Mucosa of descending colon (tissue), 3 donors: ENCODE measurements around the gene COG4. TPM values are rescaled to one million over a fixed set of nuclear protein-coding genes. Genes with fewer than 3 reads are reported as not detected.
"Not testable (repeated sequence)": the region's sequence is repeated elsewhere in the genome, so short reads cannot be mapped to it uniquely, and the experiment has no call there.

Experiments
- ATAC-seq: fragments of 200-7000 bp; cut with Tn5 transposase; one replicate; pipeline ENCODE4 v1.9.1; 2020; ENCODE audit warnings: mild to moderate bottlenecking, moderate library complexity
- DNase-seq, 3 donors: peaks; one replicate each; pipeline ENCODE4 v3.0.0-alpha.2; 2020
- H3K36me3 ChIP-seq: fragments of 200-600 bp; one replicate; pipeline ENCODE4 v1.8.0; 2021; ENCODE audit warnings: low read depth, mild to moderate bottlenecking
- H3K4me1 ChIP-seq: fragments of 200-600 bp; one replicate; pipeline ENCODE4 v1.8.0; 2021; ENCODE audit warnings: low read depth, mild to moderate bottlenecking
- H3K4me3 ChIP-seq: fragments of 200-600 bp; one replicate; pipeline ENCODE4 v1.8.0; 2021; ENCODE audit warnings: mild to moderate bottlenecking
- H3K9me3 ChIP-seq: fragments of 200-600 bp; one replicate; pipeline ENCODE4 v1.8.0; 2021; ENCODE audit warnings: mild to moderate bottlenecking
- CTCF ChIP-seq: fragments of 200-600 bp; IDR thresholded peaks from one replicate; pipeline ENCODE4 v1.8.0; 2022; ENCODE audit warnings: antibody characterized with exemption, mild to moderate bottlenecking
- intact Hi-C, 2 donors: fragments of 100-400 bp; cut with DNase I in 1 of 2; cut with micrococcal nuclease in 1 of 2; formaldehyde crosslinking; loops; one replicate each; pipeline versions ENCODE4 v1.11.0 to v1.11.1; 2022; cut with DNase I, micrococcal nuclease
- total RNA-seq, 3 donors: library from RNA; stranded (reverse); fragmentation: NEBNext Ultra II Directional in 2 of 3; extraction: Animal tissue kit (Norgen Biotek cat#: 25700) in 2 of 3; gene quantifications; one replicate each; pipeline versions ENCODE4 v1.2.1 to v1.2.4, GENCODE V29; 2021 to 2023
- donor health status: DM: no; HTN: no; CAD: no; lungs with moderate emphysema.
- donor health status: DM: no; HTN: no; CAD: no.
- donor health status: DM: no; HTN: yes; CAD: no.

The COG4 gene
- total RNA-seq, 3 donors from 2014 or later: 58.3 to 66.2 (median 60.5) TPM

DNA sequence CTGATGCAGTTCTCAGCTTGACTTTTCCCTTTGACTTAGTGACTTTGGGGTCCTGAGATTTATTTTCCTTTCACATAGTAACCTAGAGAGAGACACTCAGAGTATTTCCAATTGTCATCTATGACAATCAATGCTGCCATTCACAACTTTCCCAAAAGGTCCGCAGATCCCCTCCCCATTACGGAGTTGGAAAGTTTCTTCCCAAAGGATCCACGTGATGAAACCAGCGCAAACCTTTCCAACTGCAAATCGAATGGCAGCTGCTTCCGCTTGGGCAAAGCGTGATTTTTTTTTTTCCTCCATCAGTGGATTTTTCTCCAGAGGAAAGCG, 69.5 kb downstream of the COG4 start:
- Histone ChIP-seq H3K9me3 (no peaks in the 10 kb centered on the region), H3K4me1 (no peaks in the 10 kb centered on the region), H3K4me3 (peak overlapping the region; percentile 89), H3K36me3 (no peaks in the 10 kb centered on the region)
- no peak for TF ChIP-seq CTCF
- DNase-seq: no peak
- ATAC-seq: peak; percentile 23
- intact Hi-C loops: loop anchor here in 1 of 2 donors (10.0 kb wide), 1 partner anchor 59 kb away; no protein-coding TSS in a partner anchor

GRCh38 chr16:70453117-70453891, 70.0 kb downstream of the COG4 start:
- DNase-seq: no peak

DNA sequence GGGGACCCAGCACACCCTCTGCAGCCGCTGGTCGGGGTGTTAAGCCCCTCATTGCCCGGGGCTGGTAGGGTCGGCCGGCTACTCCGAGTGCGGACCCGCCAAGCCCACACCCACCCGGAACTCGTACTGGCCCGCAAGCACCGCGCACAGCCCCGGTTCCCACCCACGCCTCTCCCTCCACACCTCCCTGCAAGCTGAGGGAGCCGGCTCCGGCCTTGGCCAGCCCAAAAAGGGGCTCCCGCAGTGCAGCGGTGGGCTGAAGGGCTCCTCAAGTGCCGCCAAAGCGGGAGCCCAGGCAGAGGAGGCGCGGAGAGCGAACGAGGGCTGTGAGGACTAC, 72.4 kb downstream of the COG4 start:
- not testable (repeated sequence) for H3K4me1 ChIP-seq, H3K4me3 ChIP-seq, H3K9me3 ChIP-seq, H3K36me3 ChIP-seq, ATAC-seq
- peak in 1 of 3 donors; percentile 52 for DNase-seq
- intact Hi-C loops: loop anchor here in 1 of 2 donors (10.0 kb wide), 1 partner anchor 56 kb away; no protein-coding TSS in a partner anchor

More at GRCh38 chr16:70453117-70453891, 70.0 kb downstream of the COG4 start:
- intact Hi-C loops: loop anchor here in 1 of 2 donors (10.0 kb wide), 1 partner anchor 59 kb away; no protein-coding TSS in a partner anchor
- Histone ChIP-seq H3K9me3 (no peaks in the 10 kb centered on the region), H3K36me3 (no peaks in the 10 kb centered on the region), H3K4me1 (no peaks in the 10 kb centered on the region), H3K4me3 (no peak overlapping the region)
- ATAC-seq: no peak
- no peak for TF ChIP-seq CTCF

GRCh38 chr16:70450142-70451003, 73.0 kb downstream of the COG4 start:
- intact Hi-C loops: loop anchor here in 1 of 2 donors (10.0 kb wide), 1 partner anchor 56 kb away; no protein-coding TSS in a partner anchor
- not testable (repeated sequence) for ATAC-seq, H3K4me3 ChIP-seq, H3K9me3 ChIP-seq, DNase-seq, H3K36me3 ChIP-seq, H3K4me1 ChIP-seq

DNA sequence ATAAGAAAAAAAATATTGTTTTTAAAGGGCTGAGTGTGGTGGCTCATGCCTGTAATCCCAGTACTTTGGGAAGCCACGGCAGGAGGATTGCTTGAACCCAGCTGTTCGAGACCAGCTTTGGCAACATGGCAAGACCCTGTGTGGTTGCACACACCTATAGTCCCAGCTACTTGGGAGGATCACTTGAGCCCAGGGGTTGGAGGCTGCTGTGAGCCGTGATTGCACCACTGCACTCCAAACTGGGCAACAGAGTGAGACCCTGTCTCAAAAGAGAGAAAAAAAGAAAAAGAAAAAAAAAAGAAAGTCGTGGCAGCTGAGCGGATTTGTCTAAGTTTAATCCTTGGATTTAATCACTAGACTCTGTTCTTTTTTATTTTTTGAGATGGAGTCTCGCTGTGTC, 75.3 kb downstream of the COG4 start:
- no peaks in the 10 kb centered on the region for H3K9me3 ChIP-seq
- no peak for TF ChIP-seq CTCF
- DNase-seq (no peak), ATAC-seq (no peak)
- no peak overlapping the region for H3K4me3 ChIP-seq
- H3K36me3 ChIP-seq: no peaks in the 10 kb centered on the region
- H3K4me1 ChIP-seq: peaks cover 7% of the 10 kb centered on the region
- intact Hi-C loops: no loop called here

DNA sequence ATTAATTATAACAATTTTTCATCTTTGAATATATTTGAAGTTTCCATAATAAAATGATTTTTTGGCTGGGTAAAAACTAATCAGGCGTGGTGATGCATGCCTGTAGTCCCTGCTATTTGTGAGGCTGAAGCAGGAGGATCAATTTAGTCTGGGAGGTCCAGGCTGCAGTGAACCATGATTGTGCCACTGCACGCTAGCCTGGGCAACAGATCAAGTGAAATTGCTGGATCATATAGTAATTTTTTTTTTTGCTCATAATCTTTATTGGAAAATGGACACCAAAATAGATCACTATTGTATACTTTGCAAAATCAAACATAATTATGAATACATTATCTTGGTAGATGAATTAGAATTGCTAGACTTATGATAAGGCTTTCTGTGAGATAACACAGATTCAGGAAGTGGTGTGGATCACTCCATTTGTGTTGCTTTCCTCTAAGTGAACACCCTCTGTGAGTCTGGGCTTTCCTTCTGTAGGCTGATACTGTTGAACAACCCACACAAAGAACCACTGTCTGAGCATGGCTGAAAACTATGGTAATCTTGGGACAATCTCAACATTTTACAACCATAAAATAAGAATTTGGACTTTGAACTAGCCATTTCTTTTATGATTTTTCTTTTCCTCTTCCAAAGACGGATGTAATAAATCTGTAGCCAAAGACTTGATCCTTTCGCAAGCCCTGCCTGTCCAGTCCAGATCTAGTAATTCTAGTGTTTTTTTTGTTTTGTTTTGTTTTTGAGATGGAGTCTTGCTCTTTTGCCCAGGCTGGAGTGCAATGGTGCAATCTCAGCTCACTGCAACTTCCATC, 78.9 kb downstream of the COG4 start:
- no peak for TF ChIP-seq CTCF
- Histone ChIP-seq H3K9me3 (no peaks in the 10 kb centered on the region), H3K4me1 (peaks cover 7% of the 10 kb centered on the region), H3K36me3 (no peaks in the 10 kb centered on the region), H3K4me3 (no peak overlapping the region)
- intact Hi-C loops: no loop called here
- ATAC-seq: peak; percentile 95
- peak in 1 of 3 donors; percentile 60 for DNase-seq
